Measurements from ENCODE around the gene ESRP2.

DNA sequence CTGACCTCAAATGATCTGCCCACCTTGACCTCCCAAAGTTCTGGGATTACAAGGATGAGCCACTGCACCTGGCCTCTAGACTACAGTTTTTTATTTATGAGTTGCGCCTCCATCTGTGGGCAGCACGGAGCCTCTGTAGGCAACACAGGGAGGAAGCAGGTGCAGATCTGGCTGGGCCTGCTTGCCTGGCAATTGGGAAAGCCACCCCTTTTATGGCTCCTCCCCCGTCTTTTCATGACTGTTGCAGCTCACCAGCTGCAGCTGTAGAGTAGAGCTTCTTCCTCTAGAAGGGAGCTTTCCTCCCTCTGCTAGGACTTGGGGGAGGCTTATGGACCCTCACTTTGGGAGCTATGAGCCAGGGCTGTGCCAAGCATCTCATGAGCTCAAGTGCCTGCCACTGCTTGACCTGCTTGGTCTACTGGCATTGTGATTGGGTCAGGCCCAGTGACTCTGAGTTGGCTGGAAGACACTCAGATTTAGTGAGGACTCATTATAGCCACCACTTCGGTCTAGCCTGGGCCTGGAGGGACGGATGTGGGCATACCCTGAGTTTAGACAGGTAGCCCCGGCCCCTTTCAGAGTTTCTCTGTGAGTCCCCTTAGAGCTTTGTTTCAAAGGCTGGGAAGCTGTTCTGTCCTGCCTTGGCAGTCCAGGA lies 21.5 kb upstream of the ESRP2 start:
- TF ChIP-seq TAF1 (IDR thresholded peaks at IDR 0.05; ENCODE audit: low read depth) (no peak), REST (IDR thresholded peaks at IDR 0.05; ENCODE audit: low read depth) (no peak), YY1 (IDR thresholded peaks at IDR 0.05; ENCODE audit: low read depth) (no peak)

Measured in Ishikawa (cell line).